GM12892 (cell line): ENCODE results near the gene PLCXD1.
"Not testable (repeated sequence)": the region's sequence is repeated elsewhere in the genome, so short reads cannot be mapped to it uniquely, and the experiment has no call there.

ENCODE experiments used
- DNase-seq: peaks from one replicate; pipeline ENCODE4 v3.0.0; 2011; ENCODE audit not compliant: insufficient read length
- FAIRE-seq: peaks from 2 replicates; lab custom pipeline; 2011; peaks lifted over from hg19 to GRCh38; lab: Jason Lieb, UNC
- POLR2A ChIP-seq: IDR thresholded peaks from 2 replicates; pipeline ENCODE4 v1.6.1; 2011; ENCODE audit warnings: low read depth, low read length, control low read depth
- POLR2AphosphoS5 ChIP-seq: IDR thresholded peaks from 2 replicates; pipeline ENCODE4 v1.6.1; 2011; ENCODE audit warnings: low read depth, low read length, control low read depth
- TAF1 ChIP-seq: IDR thresholded peaks from 2 replicates; pipeline ENCODE4 v1.6.1; 2011; ENCODE audit warnings: low read depth, mild to moderate bottlenecking, control low read depth, low read length, borderline replicate concordance

PLCXD1 gene

DNA sequence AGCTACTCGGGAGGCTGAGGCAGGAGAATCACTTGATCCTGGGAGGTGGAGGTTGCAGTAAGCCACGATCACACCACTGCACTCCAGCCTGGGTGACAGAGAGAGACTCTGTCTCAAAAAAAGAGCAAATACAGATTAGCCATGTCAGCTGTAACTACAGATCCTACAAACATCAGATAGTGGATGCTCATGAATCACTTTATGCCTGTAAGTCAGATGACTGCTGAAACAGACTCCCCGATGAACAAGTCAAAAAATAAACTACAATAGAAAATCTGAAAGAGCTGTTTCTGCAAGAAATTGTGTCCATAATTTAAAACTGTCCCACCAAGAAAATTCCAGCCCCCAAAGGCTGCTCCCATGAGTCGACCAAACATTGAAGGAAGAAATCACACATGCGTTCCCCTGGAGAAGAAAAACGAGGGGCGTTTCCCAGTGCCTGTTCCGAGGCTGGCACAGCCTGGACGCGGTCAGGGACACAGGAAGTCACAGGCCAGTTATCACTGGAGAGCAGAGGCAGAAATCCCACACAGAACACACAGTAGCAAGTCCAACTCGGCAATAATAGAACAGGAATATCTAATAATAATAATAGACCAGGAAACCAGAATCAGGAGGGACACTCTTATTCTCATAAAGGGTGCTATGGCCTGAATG is 67.4 kb downstream of the PLCXD1 start:
- DNase-seq (no peak), FAIRE-seq (no peak)
- TF ChIP-seq TAF1 = no peak
- TF ChIP-seq POLR2A = no peak
- TF ChIP-seq POLR2AphosphoS5 = no peak

DNA sequence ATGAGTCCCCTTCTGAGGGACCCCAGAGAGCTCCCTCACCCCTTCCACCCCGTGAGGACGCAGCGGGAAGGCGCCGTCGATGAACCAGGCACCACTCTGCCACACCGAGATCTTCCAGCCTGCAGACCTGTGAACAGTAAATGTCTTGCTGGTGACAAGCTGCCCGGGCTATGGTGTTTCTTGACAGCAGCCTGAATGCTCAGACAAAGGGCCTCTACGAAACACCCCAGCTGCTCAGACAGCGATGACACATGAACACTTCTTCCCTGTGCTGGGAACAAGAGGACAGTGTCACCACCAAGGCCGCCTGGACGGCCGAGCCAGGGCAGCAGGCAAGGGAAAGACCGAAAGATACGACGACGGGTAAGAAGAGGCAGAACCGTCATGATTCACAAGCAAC is 68.0 kb downstream of the PLCXD1 start:
- FAIRE-seq (no peak), DNase-seq (no peak)
- TF ChIP-seq TAF1 (no peak), POLR2AphosphoS5 (no peak)

GRCh38 chrX:349702-350101 is 68.5 kb downstream of the PLCXD1 start:
- no peak for FAIRE-seq
- no peak for DNase-seq
- TF ChIP-seq POLR2A = no peak
- no peak for TF ChIP-seq TAF1
- TF ChIP-seq POLR2AphosphoS5 = no peak

- DNase-seq (no peak), FAIRE-seq (no peak)
- no peak for TF ChIP-seq POLR2AphosphoS5
- TF ChIP-seq TAF1 = no peak
- TF ChIP-seq POLR2A = no peak
These were observed 69.0 kb downstream of the PLCXD1 start for GRCh38 chrX:350148-350533.

- TF ChIP-seq POLR2AphosphoS5 (no peak), POLR2A (no peak), TAF1 (no peak)
- DNase-seq = no peak
- FAIRE-seq = no peak
These were observed 69.5 kb downstream of the PLCXD1 start for GRCh38 chrX:350534-351323.

DNA sequence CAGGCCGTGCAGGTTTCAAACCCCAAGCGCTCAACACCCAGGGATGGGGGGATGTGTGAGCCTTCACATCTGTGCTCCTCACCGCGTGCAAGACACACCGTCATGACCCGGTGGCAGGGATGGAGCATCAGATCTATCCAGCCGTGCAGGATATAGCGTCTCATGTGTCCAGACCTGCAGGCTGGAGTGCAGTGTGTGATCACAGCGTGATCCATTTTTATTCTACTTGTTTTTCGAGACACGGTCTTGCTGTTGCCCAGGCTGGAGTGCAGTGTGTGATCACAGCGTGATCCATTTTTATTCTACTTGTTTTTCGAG is 70.1 kb downstream of the PLCXD1 start:
- not testable (repeated sequence) for FAIRE-seq, DNase-seq

DNA sequence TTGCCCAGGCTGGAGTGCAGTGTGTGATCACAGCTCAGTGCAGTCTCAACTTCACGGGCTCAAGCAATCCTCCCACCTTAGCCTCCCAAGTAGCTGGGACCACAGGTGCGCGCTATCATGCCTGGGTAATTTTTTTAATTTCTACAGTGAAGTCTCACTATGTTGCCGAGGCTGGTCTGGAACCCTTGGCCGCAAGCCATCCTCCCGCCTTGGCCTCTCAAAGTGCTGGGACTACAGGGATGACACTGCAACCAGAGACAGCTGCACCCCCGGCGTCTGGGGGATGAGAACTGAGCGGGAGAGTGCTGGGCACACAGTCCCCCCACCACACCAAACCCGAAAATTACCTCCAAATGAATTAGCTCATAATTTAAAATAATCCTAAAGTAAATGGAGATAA is 70.6 kb downstream of the PLCXD1 start:
- no peak for FAIRE-seq
- TF ChIP-seq TAF1 (no peak), POLR2A (no peak)
- no peak for DNase-seq

- TF ChIP-seq POLR2A (no peak), TAF1 (no peak), POLR2AphosphoS5 (no peak)
- DNase-seq (no peak), FAIRE-seq (no peak)
These were observed 71.0 kb downstream of the PLCXD1 start for GRCh38 chrX:352181-352580.

DNA sequence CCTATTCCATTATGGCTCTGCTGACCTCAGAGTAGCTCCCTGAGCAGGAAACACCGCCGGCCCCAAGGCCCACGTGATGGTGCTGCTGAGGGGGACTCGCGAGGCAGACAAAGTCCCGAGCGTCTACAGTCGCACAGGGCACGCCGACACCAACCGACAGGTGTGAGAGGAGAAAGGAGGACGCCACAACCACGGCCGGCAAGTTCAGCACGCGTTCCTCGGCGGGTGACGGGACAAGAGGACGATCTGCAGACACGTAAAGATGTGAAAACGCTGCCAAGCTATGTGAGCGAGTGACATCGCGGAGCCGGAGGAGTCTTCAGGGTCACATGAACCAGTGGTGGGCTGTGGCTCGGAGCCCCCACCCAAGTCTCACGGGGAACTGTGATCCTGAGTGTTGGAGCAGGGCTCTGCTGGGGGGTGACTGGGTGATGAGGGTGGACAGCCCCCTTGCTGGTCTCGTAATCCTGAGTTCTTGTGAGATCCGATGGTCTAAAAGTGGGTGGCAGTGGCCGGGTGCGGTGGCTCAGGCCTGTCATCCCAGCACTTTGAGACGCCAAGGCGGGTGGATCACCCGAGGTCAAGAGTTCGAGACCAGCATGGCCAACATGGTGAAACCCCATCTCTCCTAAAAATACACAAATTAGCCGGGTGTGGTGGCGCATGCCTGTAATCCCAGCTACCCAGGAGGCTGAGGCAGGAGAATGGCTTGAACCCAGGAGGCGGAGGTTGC is 71.6 kb downstream of the PLCXD1 start:
- DNase-seq (no peak), FAIRE-seq (no peak)
- TF ChIP-seq POLR2AphosphoS5 (no peak), TAF1 (no peak), POLR2A (no peak)
